Measurements from ENCODE around the gene ABCB8. TPM values are rescaled to one million over a fixed set of nuclear protein-coding genes. Genes with fewer than 3 reads are reported as not detected.

The ABCB8 gene
- total RNA-seq, 1 donor from 2014 or later, result 36.2 TPM

GRCh38 chr7:150990416-150991186 lies 37.6 kb upstream of the ABCB8 start, which contains the start of gene NOS3:
NOS3 (plus strand) TSS chr7:150991017; CDS start chr7:150993804, 2,787 bp downstream.
- Mint-ChIP-seq H3K27me3 (peaks cover 38% of the 10 kb centered on the region), H3K9me3 (ENCODE audit: low read depth) (no peaks in the 10 kb centered on the region), H3K27ac (no peak within 1 kb of the TSS), H3K36me3 (ENCODE audit: insufficient read depth) (no peaks in the 10 kb centered on the region), H3K4me1 (ENCODE audit: low read depth) (no peaks in the 10 kb centered on the region), H3K4me3 (ENCODE audit: low read depth) (no peak within 1 kb of the TSS)
- TF ChIP-seq, protein P1, sequence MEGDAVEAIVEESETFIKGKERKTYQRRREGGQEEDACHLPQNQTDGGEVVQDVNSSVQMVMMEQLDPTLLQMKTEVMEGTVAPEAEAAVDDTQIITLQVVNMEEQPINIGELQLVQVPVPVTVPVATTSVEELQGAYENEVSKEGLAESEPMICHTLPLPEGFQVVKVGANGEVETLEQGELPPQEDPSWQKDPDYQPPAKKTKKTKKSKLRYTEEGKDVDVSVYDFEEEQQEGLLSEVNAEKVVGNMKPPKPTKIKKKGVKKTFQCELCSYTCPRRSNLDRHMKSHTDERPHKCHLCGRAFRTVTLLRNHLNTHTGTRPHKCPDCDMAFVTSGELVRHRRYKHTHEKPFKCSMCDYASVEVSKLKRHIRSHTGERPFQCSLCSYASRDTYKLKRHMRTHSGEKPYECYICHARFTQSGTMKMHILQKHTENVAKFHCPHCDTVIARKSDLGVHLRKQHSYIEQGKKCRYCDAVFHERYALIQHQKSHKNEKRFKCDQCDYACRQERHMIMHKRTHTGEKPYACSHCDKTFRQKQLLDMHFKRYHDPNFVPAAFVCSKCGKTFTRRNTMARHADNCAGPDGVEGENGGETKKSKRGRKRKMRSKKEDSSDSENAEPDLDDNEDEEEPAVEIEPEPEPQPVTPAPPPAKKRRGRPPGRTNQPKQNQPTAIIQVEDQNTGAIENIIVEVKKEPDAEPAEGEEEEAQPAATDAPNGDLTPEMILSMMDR (IDR thresholded peaks at IDR 0.05; ENCODE audit: unreplicated experiment), result no peak
- DNase-seq (ENCODE audit: low spot score, unreplicated experiment), result no peak

GRCh38 chr7:150992051-150992640 lies 36.1 kb upstream of the ABCB8 start:
- no peak for DNase-seq (ENCODE audit: low spot score, unreplicated experiment)
- TF ChIP-seq, protein P1 (IDR thresholded peaks at IDR 0.05; ENCODE audit: unreplicated experiment), result no peak
- no peak overlapping the region for H3K4me3 Mint-ChIP-seq (ENCODE audit: low read depth)
- H3K36me3 Mint-ChIP-seq (ENCODE audit: insufficient read depth), result no peaks in the 10 kb centered on the region
- H3K4me1 Mint-ChIP-seq (ENCODE audit: low read depth), result no peaks in the 10 kb centered on the region
- H3K27ac Mint-ChIP-seq, result no peak overlapping the region
- no peaks in the 10 kb centered on the region for H3K9me3 Mint-ChIP-seq (ENCODE audit: low read depth)
- H3K27me3 Mint-ChIP-seq, result peaks cover 31% of the 10 kb centered on the region

DNA sequence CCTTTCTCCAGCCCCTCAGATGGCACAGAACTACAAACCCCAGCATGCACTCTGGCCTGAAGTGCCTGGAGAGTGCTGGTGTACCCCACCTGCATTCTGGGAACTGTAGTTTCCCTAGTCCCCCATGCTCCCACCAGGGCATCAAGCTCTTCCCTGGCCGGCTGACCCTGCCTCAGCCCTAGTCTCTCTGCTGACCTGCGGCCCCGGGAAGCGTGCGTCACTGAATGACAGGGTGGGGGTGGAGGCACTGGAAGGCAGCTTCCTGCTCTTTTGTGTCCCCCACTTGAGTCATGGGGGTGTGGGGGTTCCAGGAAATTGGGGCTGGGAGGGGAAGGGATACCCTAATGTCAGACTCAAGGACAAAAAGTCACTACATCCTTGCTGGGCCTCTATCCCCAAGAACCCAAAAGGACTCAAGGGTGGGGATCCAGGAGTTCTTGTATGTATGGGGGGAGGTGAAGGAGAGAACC lies 35.4 kb upstream of the ABCB8 start:
- peaks cover 29% of the 10 kb centered on the region for H3K27me3 Mint-ChIP-seq
- no peaks in the 10 kb centered on the region for H3K9me3 Mint-ChIP-seq (ENCODE audit: low read depth)
- H3K4me3 Mint-ChIP-seq (ENCODE audit: low read depth), result no peak overlapping the region
- no peaks in the 10 kb centered on the region for H3K4me1 Mint-ChIP-seq (ENCODE audit: low read depth)
- TF ChIP-seq, protein P1 (IDR thresholded peaks at IDR 0.05; ENCODE audit: unreplicated experiment), result no peak
- no peak overlapping the region for H3K27ac Mint-ChIP-seq
- H3K36me3 Mint-ChIP-seq (ENCODE audit: insufficient read depth), result no peaks in the 10 kb centered on the region
- DNase-seq (ENCODE audit: low spot score, unreplicated experiment), result no peak

GRCh38 chr7:150993511-150993910 lies 34.7 kb upstream of the ABCB8 start:
- Mint-ChIP-seq H3K9me3 (ENCODE audit: low read depth) (no peaks in the 10 kb centered on the region), H3K4me1 (ENCODE audit: low read depth) (no peaks in the 10 kb centered on the region), H3K36me3 (ENCODE audit: insufficient read depth) (no peaks in the 10 kb centered on the region), H3K27me3 (peaks cover 23% of the 10 kb centered on the region), H3K27ac (no peak overlapping the region), H3K4me3 (ENCODE audit: low read depth) (no peak overlapping the region)
- TF ChIP-seq, protein P1 (IDR thresholded peaks at IDR 0.05; ENCODE audit: unreplicated experiment), result no peak
- no peak for DNase-seq (ENCODE audit: low spot score, unreplicated experiment)

DNA sequence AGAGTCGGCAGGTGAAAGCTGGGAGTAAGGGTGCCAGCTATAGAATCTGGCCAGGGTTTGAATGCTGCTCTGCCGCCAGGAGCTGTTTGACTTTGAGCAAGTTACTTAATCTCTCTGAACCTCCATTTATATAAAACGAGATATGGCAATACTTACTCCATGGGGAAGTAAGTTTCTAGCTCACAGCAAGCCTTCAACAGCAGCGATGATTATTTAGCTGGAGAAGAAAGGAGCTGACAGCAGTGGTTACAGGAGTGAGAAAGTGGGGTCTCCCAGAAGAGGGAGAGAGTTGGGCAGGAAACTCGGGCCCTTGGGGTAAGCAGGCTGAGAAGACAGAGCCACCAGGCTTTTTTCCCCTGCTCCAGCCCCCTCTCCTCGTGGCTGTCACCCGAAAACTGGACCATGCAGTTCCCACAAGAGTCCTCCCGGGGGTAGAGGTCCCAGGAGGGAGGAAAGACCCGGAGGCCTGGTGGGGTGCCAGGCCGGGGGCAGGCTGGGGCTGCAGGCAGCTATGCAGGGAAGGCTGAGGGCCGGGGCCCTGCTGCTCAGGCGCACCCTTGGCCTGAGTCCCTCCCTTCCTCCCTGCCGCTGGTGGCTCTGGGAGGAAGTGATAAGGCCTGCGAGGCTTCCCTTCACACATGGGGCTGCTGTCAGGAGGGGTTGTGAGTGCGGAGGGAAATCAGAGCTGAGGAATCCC lies 34.0 kb upstream of the ABCB8 start:
- no peak for DNase-seq (ENCODE audit: low spot score, unreplicated experiment)
- TF ChIP-seq, protein P1 (IDR thresholded peaks at IDR 0.05; ENCODE audit: unreplicated experiment), result no peak
- H3K27me3 Mint-ChIP-seq, result peaks cover 19% of the 10 kb centered on the region
- no peak overlapping the region for H3K4me3 Mint-ChIP-seq (ENCODE audit: low read depth)
- H3K36me3 Mint-ChIP-seq (ENCODE audit: insufficient read depth), result no peaks in the 10 kb centered on the region
- H3K27ac Mint-ChIP-seq, result no peak overlapping the region
- no peaks in the 10 kb centered on the region for H3K9me3 Mint-ChIP-seq (ENCODE audit: low read depth)
- H3K4me1 Mint-ChIP-seq (ENCODE audit: low read depth), result no peaks in the 10 kb centered on the region
